CD4-positive, CD25-positive, alpha-beta regulatory T cell (primary cell): ENCODE measurements around the gene PVALEF. TPM values are rescaled to one million over a fixed set of nuclear protein-coding genes. Genes with fewer than 3 reads are reported as not detected.
A peak's percentile ranks its signal among the peaks of the same experiment; 100 is the strongest.
"Not testable (repeated sequence)": the region's sequence is repeated elsewhere in the genome, so short reads cannot be mapped to it uniquely, and the experiment has no call there.

Experiments
- ATAC-seq, 2 donors: fragments of 150-1000 bp; cut with Tn5 transposase; one replicate each; pipeline ENCODE4 v1.10.0; 2021; ENCODE audit warnings: low read depth in 2 of 2, moderate number of reproducible peaks in 2 of 2, moderate library complexity in 1 of 2
- DNase-seq, 3 donors: peaks; one replicate each; pipeline versions ENCODE4 v3.0.0 to v3.0.0-alpha.2; 2012 to 2022; ENCODE audit warnings: mixed read lengths in 1 of 3
- H3K27ac ChIP-seq: one replicate; pipeline ENCODE4 v1.7.0; 2013; ENCODE audit warnings: mild to moderate bottlenecking, low read length; ENCODE audit not compliant: insufficient read depth, poor library complexity, severe bottlenecking
- H3K27me3 ChIP-seq: one replicate; pipeline ENCODE4 v1.7.0; 2013; ENCODE audit warnings: low read length; ENCODE audit not compliant: control insufficient read depth, insufficient read depth
- H3K36me3 ChIP-seq: one replicate; pipeline ENCODE4 v1.7.0; 2013; ENCODE audit warnings: mild to moderate bottlenecking, low read length, moderate library complexity; ENCODE audit not compliant: control insufficient read depth, insufficient read depth
- H3K4me1 ChIP-seq: 2 replicates; pipeline ENCODE4 v1.7.0; 2013; ENCODE audit warnings: mild to moderate bottlenecking, low read length; ENCODE audit not compliant: insufficient read depth, control insufficient read depth, poor library complexity, severe bottlenecking
- H3K4me3 ChIP-seq: one replicate; pipeline ENCODE4 v1.7.0; 2013; ENCODE audit warnings: low read depth, mild to moderate bottlenecking, low read length, moderate library complexity
- H3K9me3 ChIP-seq, 2 experiments: 1 replicate in 1 of 2; 2 replicates in 1 of 2; pipeline ENCODE4 v1.7.0; 2013; ENCODE audit warnings: low read length in 2 of 2, mild to moderate bottlenecking in 1 of 2, moderate library complexity in 1 of 2; ENCODE audit not compliant: control insufficient read depth in 2 of 2
- H3K27ac Mint-ChIP-seq, 3 donors: one replicate each; pipeline ENCODE4 v1.8.0; 2020 to 2022; ENCODE audit warnings: mild to moderate bottlenecking in 3 of 3, mixed read lengths in 3 of 3, moderate library complexity in 2 of 3
- H3K27me3 Mint-ChIP-seq: one replicate; pipeline ENCODE4 v1.8.0; 2022; ENCODE audit warnings: mild to moderate bottlenecking, mixed read lengths
- H3K36me3 Mint-ChIP-seq: one replicate; pipeline ENCODE4 v1.8.0; 2020; ENCODE audit warnings: mixed read lengths
- H3K4me1 Mint-ChIP-seq, 4 donors: one replicate each; pipeline ENCODE4 v1.8.0; 2020 to 2022; ENCODE audit warnings: mixed read lengths in 4 of 4, mild to moderate bottlenecking in 1 of 4
- H3K4me3 Mint-ChIP-seq, 4 donors: one replicate each; pipeline ENCODE4 v1.8.0; 2020 to 2022; ENCODE audit warnings: mild to moderate bottlenecking in 4 of 4, mixed read lengths in 4 of 4, moderate library complexity in 3 of 4
- H3K9me3 Mint-ChIP-seq, 7 donors: one replicate each; pipeline ENCODE4 v1.8.0; 2020 to 2022; ENCODE audit warnings: mixed read lengths in 7 of 7, mild to moderate bottlenecking in 3 of 7, moderate library complexity in 2 of 7
- polyA plus RNA-seq, 4 donors: library from polyadenylated mRNA; unstranded; fragments of 300-500 nt; fragmentation: Illumina TruSeq; gene quantifications; one replicate each; pipeline ENCODE4 v1.2.3, GENCODE V29; 2021
- total RNA-seq: library from RNA; stranded (reverse); gene quantifications from one replicate; pipeline ENCODE4 v1.2.3, GENCODE V29; 2022

Gene PVALEF
- total and polyA plus RNA-seq, 5 donors from 2014 or later, result not detected

DNA sequence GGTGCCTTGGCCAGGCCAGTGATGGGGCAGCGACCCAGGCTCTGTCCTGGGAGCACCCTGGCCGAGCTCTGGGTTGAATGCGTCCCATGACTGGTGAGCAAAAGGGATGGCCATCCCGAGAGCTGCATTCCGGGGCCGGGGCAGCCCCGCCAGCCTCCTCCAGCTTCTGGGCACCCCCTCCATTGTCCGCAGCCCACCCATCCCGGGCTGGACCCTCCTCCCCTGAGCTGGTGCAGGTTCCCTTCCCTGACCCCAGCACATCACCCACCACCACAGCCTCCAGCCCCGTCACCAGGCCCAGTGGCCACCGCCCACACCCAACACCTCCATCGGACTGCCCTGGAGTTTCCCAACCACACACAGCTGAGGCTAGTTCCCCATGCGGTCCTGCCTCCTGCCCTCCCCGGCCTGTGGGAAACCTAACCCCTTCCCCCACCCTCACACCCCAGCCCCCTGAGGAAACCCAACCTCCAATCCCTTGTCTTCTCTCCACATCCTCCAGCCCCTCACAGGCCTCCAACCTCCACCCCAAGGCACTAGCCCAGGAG is 16.2 kb upstream of the PVALEF start:
- Histone ChIP-seq H3K27ac (no peak overlapping the region), H3K27me3 (no peaks in the 10 kb centered on the region), H3K9me3 (no peaks in the 10 kb centered on the region), H3K4me3 (no peak overlapping the region), H3K36me3 (no peaks in the 10 kb centered on the region), H3K4me1 (no peaks in the 10 kb centered on the region)
- no peaks in the 10 kb centered on the region for H3K9me3 Mint-ChIP-seq
- no peaks in the 10 kb centered on the region for H3K4me1 Mint-ChIP-seq
- no peak overlapping the region for H3K4me3 Mint-ChIP-seq
- ATAC-seq, result peak in 1 of 2 donors; percentile 28
- no peak for DNase-seq
- H3K36me3 Mint-ChIP-seq, result no peaks in the 10 kb centered on the region
- peaks cover 11% of the 10 kb centered on the region for H3K27me3 Mint-ChIP-seq
- H3K27ac Mint-ChIP-seq, result no peak overlapping the region

DNA sequence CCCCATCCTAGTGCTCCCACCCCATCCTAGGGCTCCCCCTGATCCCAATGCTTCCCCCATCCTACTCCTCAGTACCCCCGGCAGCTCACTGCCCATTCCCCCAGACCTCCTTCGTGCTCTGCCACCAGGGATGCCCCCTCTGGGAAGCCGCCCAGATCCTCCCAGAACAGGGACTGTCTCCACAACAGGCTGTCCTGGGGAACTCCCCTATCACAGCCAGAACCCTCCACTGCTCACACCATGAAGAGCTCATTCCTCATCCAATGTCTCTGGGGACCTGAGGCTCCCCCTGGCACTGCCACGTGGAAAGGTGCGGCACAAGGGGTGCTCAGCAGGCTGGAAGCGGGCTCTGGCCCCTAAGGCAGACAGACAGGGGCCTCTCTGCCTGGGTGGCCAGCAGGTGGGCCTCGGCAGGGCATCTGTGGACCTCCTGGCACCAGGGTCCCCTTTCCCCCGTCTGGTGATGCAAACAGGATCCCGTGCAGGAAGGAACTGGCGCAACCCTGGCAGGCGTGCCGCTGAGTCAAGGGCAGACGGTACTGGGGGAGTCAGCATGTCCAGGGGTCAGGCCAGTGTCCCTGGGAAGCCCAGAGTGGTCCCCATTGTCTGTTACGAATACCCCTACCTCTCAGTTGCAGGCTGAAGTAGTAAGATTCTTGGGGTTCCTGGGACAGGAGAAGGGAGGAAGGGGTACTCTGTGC is 14.8 kb upstream of the PVALEF start:
- H3K4me1 Mint-ChIP-seq, result no peaks in the 10 kb centered on the region
- Histone ChIP-seq H3K27me3 (no peaks in the 10 kb centered on the region), H3K4me1 (no peaks in the 10 kb centered on the region), H3K4me3 (no peak overlapping the region), H3K27ac (no peak overlapping the region), H3K36me3 (no peaks in the 10 kb centered on the region), H3K9me3 (no peaks in the 10 kb centered on the region)
- ATAC-seq (no peak), DNase-seq (no peak)
- no peak overlapping the region for H3K27ac Mint-ChIP-seq
- no peak overlapping the region for H3K4me3 Mint-ChIP-seq
- H3K36me3 Mint-ChIP-seq, result no peaks in the 10 kb centered on the region
- H3K27me3 Mint-ChIP-seq, result peaks cover 11% of the 10 kb centered on the region
- no peaks in the 10 kb centered on the region for H3K9me3 Mint-ChIP-seq

DNA sequence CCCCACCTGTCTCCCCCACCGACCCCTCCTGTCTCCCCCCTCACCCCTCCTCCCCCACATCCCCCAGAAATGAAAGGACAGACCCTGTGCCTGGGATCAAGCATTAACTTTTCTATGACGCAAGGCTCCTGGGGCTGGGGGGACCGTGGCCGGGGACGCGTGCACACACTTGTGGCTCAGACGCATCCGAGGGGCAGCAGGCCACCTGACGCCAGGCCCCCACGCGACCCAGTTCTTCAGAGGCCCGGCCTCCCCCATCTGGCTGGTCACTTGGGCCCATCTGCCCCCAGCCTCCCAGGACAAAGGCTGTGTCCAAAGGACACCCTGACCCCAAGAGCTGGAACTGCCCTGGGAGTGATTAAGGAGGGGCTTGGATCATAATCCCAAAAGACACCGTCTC is 14.0 kb upstream of the PVALEF start:
- Histone ChIP-seq H3K27ac (no peak overlapping the region), H3K36me3 (no peaks in the 10 kb centered on the region), H3K9me3 (no peaks in the 10 kb centered on the region), H3K27me3 (no peaks in the 10 kb centered on the region), H3K4me1 (no peaks in the 10 kb centered on the region), H3K4me3 (no peak overlapping the region)
- H3K27me3 Mint-ChIP-seq, result peaks cover 11% of the 10 kb centered on the region
- ATAC-seq (no peak), DNase-seq (no peak)
- no peaks in the 10 kb centered on the region for H3K9me3 Mint-ChIP-seq
- no peak overlapping the region for H3K4me3 Mint-ChIP-seq
- no peaks in the 10 kb centered on the region for H3K36me3 Mint-ChIP-seq
- H3K4me1 Mint-ChIP-seq, result no peaks in the 10 kb centered on the region
- H3K27ac Mint-ChIP-seq, result no peak overlapping the region

GRCh38 chr17:81152288-81152828 is 12.9 kb upstream of the PVALEF start:
- no peak overlapping the region for H3K27ac ChIP-seq
- ATAC-seq (no peak), DNase-seq (no peak)
- H3K4me1 Mint-ChIP-seq, result no peaks in the 10 kb centered on the region
- H3K36me3 Mint-ChIP-seq, result no peaks in the 10 kb centered on the region
- H3K9me3 Mint-ChIP-seq, result no peaks in the 10 kb centered on the region
- no peaks in the 10 kb centered on the region for H3K9me3 ChIP-seq
- no peak overlapping the region for H3K4me3 Mint-ChIP-seq
- H3K27me3 Mint-ChIP-seq, result peaks cover 11% of the 10 kb centered on the region
- no peak overlapping the region for H3K4me3 ChIP-seq
- H3K36me3 ChIP-seq, result no peaks in the 10 kb centered on the region
- H3K4me1 ChIP-seq, result no peaks in the 10 kb centered on the region
- no peaks in the 10 kb centered on the region for H3K27me3 ChIP-seq
- peak overlapping the region in 1 of 3 donors; percentile 9 for H3K27ac Mint-ChIP-seq

DNA sequence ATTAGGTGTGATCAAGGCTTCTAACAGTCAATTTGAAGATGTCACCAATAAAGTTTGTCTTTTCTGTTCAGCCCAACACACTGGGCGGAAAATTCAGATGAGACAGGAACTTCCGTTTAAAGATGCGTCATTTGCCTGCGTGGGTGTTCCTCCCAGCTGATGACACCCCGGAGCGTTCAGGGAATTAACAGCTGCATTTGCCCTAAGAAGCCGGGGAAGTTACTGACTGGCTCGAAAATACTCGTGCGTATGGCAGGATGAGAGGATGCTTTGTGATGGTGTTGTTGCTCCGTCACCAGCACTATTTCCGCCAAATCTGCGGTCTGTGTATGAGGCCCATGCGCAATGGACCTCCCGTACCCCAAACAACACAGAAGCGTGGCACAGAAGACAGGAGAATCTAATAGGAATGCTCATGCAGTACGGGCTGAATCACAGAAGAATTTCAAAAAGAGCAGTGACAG is 11.9 kb upstream of the PVALEF start:
- Histone ChIP-seq H3K9me3 (no peaks in the 10 kb centered on the region), H3K36me3 (no peaks in the 10 kb centered on the region), H3K4me3 (no peak overlapping the region), H3K27ac (no peak overlapping the region), H3K4me1 (no peaks in the 10 kb centered on the region), H3K27me3 (no peaks in the 10 kb centered on the region)
- Mint-ChIP-seq H3K36me3 (no peaks in the 10 kb centered on the region), H3K4me3 (peak overlapping the region in 1 of 4 donors; percentile 44), H3K9me3 (no peaks in the 10 kb centered on the region), H3K27me3 (peaks cover 7% of the 10 kb centered on the region), H3K4me1 (no peaks in the 10 kb centered on the region), H3K27ac (peak overlapping the region in 1 of 3 donors; percentile 31)
- no peak for DNase-seq
- peak in 1 of 2 donors; percentile 43 for ATAC-seq

GRCh38 chr17:81154016-81154415 is 11.3 kb upstream of the PVALEF start:
- ATAC-seq, H3K27ac ChIP-seq, DNase-seq, H3K9me3 ChIP-seq, H3K27ac Mint-ChIP-seq, H3K4me1 Mint-ChIP-seq, H3K36me3 Mint-ChIP-seq, H3K4me3 Mint-ChIP-seq, H3K27me3 Mint-ChIP-seq, H3K27me3 ChIP-seq, H3K4me1 ChIP-seq, H3K9me3 Mint-ChIP-seq, H3K36me3 ChIP-seq, H3K4me3 ChIP-seq: not testable (repeated sequence)

DNA sequence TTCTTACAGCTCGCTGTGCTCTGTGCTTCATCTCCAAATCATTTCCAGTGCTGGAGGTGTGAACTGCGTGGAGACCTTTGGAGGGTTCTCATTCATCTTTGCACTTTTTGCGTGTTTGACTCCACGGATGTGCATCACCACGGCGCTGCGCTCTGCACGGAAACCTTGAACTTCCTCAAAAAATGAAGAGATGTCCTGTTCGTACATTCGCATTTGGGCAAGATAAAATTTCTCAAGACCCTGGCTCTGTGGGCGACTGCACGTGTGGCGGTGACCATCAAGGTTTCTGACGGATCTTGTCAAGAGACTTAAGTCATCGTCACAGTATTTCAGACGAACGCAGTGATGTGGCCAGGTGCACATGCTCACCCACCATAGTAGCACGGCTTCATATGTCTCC is 10.3 kb upstream of the PVALEF start:
- no peaks in the 10 kb centered on the region for H3K9me3 ChIP-seq
- ATAC-seq (no peak), DNase-seq (no peak)
- H3K27me3 ChIP-seq, result no peaks in the 10 kb centered on the region
- no peaks in the 10 kb centered on the region for H3K4me1 ChIP-seq
- H3K36me3 ChIP-seq, result no peaks in the 10 kb centered on the region
- no peak overlapping the region for H3K27ac Mint-ChIP-seq
- no peaks in the 10 kb centered on the region for H3K36me3 Mint-ChIP-seq
- no peak overlapping the region for H3K27ac ChIP-seq
- no peak overlapping the region for H3K4me3 Mint-ChIP-seq
- no peaks in the 10 kb centered on the region for H3K4me1 Mint-ChIP-seq
- no peak overlapping the region for H3K4me3 ChIP-seq
- peaks cover 5% of the 10 kb centered on the region for H3K27me3 Mint-ChIP-seq
- H3K9me3 Mint-ChIP-seq, result no peaks in the 10 kb centered on the region
